Ishikawa (cell line): Measurements from ENCODE around the gene PKMYT1.
A peak's percentile ranks its signal among the peaks of the same experiment; 100 is the strongest.

Source experiments
- CEBPB ChIP-seq: IDR thresholded peaks from 2 replicates; pipeline ENCODE4 v1.6.1; 2012
- CREB1 ChIP-seq: IDR thresholded peaks from 2 replicates; pipeline ENCODE4 v1.6.1; 2012; ENCODE audit warnings: low read depth
- EGR1 ChIP-seq: IDR thresholded peaks from 2 replicates; pipeline ENCODE4 v1.6.1; 2012
- EP300 ChIP-seq: IDR thresholded peaks from 2 replicates; pipeline ENCODE4 v1.6.1; 2012; ENCODE audit warnings: borderline replicate concordance
- FOXM1 ChIP-seq: IDR thresholded peaks from 2 replicates; pipeline ENCODE4 v1.6.1; 2012; ENCODE audit warnings: low read depth, borderline replicate concordance
- MAX ChIP-seq: IDR thresholded peaks from 2 replicates; pipeline ENCODE4 v1.6.1; 2012
- NFIC ChIP-seq: IDR thresholded peaks from 2 replicates; pipeline ENCODE4 v1.6.1; 2012
- RAD21 ChIP-seq: IDR thresholded peaks from 2 replicates; pipeline ENCODE4 v1.6.1; 2012; ENCODE audit warnings: low read depth
- REST ChIP-seq: IDR thresholded peaks from 2 replicates; pipeline ENCODE4 v1.6.1; 2012; ENCODE audit warnings: low read depth, mild to moderate bottlenecking
- TAF1 ChIP-seq: IDR thresholded peaks from 2 replicates; pipeline ENCODE4 v1.6.1; 2012; ENCODE audit warnings: low read depth, mild to moderate bottlenecking
- TCF12 ChIP-seq: IDR thresholded peaks from 2 replicates; pipeline ENCODE4 v1.6.1; 2012; ENCODE audit warnings: low read depth
- TEAD4 ChIP-seq: IDR thresholded peaks from 2 replicates; pipeline ENCODE4 v1.6.1; 2012
- USF1 ChIP-seq: IDR thresholded peaks from 2 replicates; pipeline ENCODE4 v1.6.1; 2012
- YY1 ChIP-seq: IDR thresholded peaks from 2 replicates; pipeline ENCODE4 v1.6.1; 2012; ENCODE audit warnings: low read depth
- ZBTB7A ChIP-seq: IDR thresholded peaks from 2 replicates; pipeline ENCODE4 v1.6.1; 2012; ENCODE audit warnings: low read depth

PKMYT1 gene

GRCh38 chr16:2964475-2965336, 15.5 kb downstream of the PKMYT1 start:
- TF ChIP-seq MAX (peak; percentile 31; the same call in 1 of the 2 replicates), ZBTB7A (peak; percentile 74), CEBPB (no peak)

- TF ChIP-seq EP300 (no peak), REST (no peak), YY1 (no peak), CEBPB (no peak), TEAD4 (peak; percentile 57), MAX (peak; percentile 78), FOXM1 (no peak), TCF12 (no peak; the same call in none of the 2 replicates), NFIC (no peak), EGR1 (peak; percentile 56), USF1 (peak; percentile 81), TAF1 (no peak; the same call in 1 of the 2 replicates), CREB1 (no peak), ZBTB7A (peak; percentile 79; the same call in 1 of the 2 replicates), RAD21 (no peak)
These were observed 16.3 kb downstream of the PKMYT1 start, which contains the start of gene KREMEN2 for GRCh38 chr16:2963723-2964474. Gene KREMEN2 (plus strand): TSS chr16:2964275. CDS start chr16:2964521, 246 bp downstream.

- TF ChIP-seq CREB1 (no peak), RAD21 (no peak), CEBPB (no peak), EGR1 (0 out of 2 replicates have a peak, but pooled peaks have one; percentile 48)
These were observed 17.0 kb downstream of the PKMYT1 start for GRCh38 chr16:2963074-2963722.

GRCh38 chr16:2962334-2963073, 17.7 kb downstream of the PKMYT1 start:
- TF ChIP-seq YY1 (no peak), REST (no peak), ZBTB7A (no peak; the same call in 1 of the 2 replicates), EP300 (no peak), CREB1 (no peak), FOXM1 (no peak), NFIC (no peak), TEAD4 (no peak), RAD21 (no peak), CEBPB (no peak)

GRCh38 chr16:2960183-2961010, 19.8 kb downstream of the PKMYT1 start:
- TF ChIP-seq FOXM1 (no peak), CEBPB (no peak), EGR1 (no peak), CREB1 (no peak), MAX (no peak), TEAD4 (no peak), USF1 (no peak), ZBTB7A (no peak), EP300 (no peak), REST (no peak), TAF1 (no peak), NFIC (no peak), TCF12 (no peak), RAD21 (no peak), YY1 (no peak)
